ENCODE measurements around the gene CLTC.

CLTC gene

DNA sequence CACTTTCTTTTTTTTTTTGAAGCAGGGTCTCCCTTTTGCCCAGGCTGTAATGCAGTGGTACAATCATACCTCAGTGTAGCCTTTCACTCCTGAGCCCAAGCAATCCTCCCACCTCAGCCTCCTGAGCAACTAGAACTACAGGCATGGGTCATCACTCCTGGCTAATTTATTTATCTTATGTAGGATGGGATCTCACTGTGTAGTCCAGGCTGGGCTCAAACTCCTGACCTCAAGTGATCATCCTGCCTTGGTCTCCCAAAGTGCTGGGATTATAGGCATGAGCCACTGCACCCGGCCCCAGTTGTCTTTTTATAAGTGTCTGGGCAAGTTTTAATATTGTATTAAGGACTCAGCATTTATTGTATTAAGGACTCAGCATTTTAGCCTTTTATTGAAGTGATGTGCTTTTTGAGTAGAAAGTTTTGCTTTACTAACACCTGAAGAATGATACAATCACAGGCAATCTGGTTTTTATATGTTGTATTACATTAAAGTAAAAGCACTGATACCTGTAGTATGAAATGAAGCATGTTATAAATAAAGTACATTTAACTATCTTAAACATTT lies 110.7 kb downstream of the CLTC start:
- TF ChIP-seq, protein P1, sequence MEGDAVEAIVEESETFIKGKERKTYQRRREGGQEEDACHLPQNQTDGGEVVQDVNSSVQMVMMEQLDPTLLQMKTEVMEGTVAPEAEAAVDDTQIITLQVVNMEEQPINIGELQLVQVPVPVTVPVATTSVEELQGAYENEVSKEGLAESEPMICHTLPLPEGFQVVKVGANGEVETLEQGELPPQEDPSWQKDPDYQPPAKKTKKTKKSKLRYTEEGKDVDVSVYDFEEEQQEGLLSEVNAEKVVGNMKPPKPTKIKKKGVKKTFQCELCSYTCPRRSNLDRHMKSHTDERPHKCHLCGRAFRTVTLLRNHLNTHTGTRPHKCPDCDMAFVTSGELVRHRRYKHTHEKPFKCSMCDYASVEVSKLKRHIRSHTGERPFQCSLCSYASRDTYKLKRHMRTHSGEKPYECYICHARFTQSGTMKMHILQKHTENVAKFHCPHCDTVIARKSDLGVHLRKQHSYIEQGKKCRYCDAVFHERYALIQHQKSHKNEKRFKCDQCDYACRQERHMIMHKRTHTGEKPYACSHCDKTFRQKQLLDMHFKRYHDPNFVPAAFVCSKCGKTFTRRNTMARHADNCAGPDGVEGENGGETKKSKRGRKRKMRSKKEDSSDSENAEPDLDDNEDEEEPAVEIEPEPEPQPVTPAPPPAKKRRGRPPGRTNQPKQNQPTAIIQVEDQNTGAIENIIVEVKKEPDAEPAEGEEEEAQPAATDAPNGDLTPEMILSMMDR (IDR thresholded peaks at IDR 0.05; ENCODE audit: insufficient read depth, low read depth, low read length, missing control alignments): no peak
- no peak for DNase-seq (ENCODE audit: low read depth)
- no peak overlapping the region for H3K4me3 ChIP-seq (ENCODE audit: low read length)

DNA sequence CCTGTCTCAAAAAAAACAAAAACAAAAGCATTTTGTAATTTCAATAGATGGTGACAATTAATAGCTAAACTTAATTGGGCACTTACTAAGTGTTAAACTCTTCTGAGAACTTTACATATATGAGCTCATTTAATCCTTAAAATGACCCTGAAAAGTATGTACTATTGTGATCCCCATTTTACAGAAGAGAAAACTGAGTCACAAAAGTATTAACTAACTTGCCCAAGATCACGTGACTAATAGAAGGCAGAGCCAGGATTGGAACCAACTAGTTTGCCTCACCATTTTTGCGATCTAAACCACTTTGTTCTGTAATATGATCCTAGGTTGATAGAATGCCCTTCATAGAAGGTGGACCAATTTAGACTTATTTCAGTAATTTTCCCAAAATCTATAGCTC lies 114.0 kb downstream of the CLTC start:
- no peak for DNase-seq (ENCODE audit: low read depth)
- TF ChIP-seq, protein P1 (IDR thresholded peaks at IDR 0.05; ENCODE audit: insufficient read depth, low read depth, low read length, missing control alignments): no peak
- no peak overlapping the region for H3K4me3 ChIP-seq (ENCODE audit: low read length)

DNA sequence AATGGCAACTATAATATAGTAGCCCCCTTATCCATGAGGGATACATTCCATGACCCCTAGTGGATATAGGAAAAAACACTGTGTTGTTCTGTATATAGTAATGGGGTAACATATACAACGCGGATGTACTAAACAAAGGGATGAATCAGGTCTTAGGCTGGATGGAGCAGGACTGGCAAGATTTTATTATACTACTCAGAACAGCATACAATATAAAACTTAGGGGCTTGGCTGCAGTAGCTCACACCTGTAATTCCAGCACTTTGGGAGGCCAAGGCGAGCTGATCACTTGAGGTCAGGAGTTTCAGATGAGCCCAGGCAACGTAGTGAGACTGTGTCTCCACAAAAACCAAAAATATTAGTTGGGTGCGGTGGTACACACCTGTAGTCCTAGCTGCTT lies 114.5 kb downstream of the CLTC start:
- H3K4me3 ChIP-seq (ENCODE audit: low read length): no peak overlapping the region
- no peak for DNase-seq (ENCODE audit: low read depth)
- TF ChIP-seq, protein P1 (IDR thresholded peaks at IDR 0.05; ENCODE audit: insufficient read depth, low read depth, low read length, missing control alignments): no peak

DNA sequence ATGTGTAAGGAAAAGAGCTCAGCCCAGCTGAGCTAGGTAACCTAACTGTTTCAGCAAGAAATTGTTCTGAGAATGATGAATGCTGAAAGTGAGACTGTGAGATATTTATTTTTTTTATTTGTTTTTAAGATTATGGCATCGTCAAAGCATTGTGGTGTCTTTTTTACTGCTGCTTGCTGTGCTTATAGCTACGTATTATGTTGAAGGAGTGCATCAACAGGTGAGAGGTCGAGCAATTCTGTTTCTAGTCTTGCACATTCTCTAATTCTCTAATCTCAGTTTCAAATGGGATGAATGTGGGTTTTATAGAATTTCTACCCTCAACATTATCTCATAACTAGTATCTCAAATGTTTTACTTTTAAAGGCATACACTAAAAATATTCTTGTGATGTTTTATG lies 117.6 kb downstream of the CLTC start:
- TF ChIP-seq, protein P1 (IDR thresholded peaks at IDR 0.05; ENCODE audit: insufficient read depth, low read depth, low read length, missing control alignments): no peak
- H3K4me3 ChIP-seq (ENCODE audit: low read length): no peak overlapping the region
- no peak for DNase-seq (ENCODE audit: low read depth)

DNA sequence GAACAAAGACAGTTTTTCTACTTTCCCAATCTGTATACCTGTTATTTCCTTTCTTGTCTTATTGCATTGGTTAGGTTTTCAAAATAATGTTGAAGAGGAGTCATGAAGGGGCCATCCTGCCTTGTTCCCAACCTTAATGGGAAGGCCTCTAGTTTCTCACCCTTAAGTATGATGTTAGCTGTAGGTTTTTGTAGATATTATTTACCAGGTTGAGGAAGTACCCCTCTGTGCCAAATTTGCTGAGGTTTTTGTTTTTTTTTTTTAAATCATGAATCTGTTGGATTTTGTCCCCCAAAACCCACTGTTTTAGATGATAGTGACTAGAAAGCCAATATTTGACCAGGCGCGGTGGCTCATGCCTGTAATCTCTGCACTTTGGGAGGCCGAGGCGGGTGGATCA lies 124.1 kb downstream of the CLTC start:
- no peak for DNase-seq (ENCODE audit: low read depth)
- TF ChIP-seq, protein P1 (IDR thresholded peaks at IDR 0.05; ENCODE audit: insufficient read depth, low read depth, low read length, missing control alignments): no peak
- H3K4me3 ChIP-seq (ENCODE audit: low read length): no peak overlapping the region

DNA sequence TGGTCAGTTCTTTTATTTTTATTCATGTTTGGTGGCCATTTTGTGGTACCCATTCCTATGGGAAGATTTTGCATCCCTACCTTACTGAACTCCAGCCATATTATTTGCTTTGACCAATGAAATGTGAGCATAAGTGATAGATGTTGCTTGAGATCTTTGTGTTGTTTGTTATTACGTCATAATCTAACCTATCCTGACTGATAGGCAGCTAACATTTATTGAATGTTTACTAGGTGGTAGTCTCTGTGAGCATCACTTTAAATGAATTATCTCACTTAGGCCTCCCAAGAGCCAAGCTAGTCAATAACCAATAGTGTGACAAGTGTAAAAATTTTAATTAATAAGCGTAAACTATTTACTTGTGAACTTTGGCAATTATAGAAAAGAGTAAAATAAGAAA lies 125.3 kb downstream of the CLTC start:
- TF ChIP-seq, protein P1 (IDR thresholded peaks at IDR 0.05; ENCODE audit: insufficient read depth, low read depth, low read length, missing control alignments): no peak
- DNase-seq (ENCODE audit: low read depth): no peak
- H3K4me3 ChIP-seq (ENCODE audit: low read length): no peak overlapping the region

Measured in epithelial cell of esophagus (primary cell).